HL-60/S4 treated with phorbol 12-myristate 13-acetate at 8.2 ng/mL for 4 days and 3 days (cell line): Measurements from ENCODE around the gene F10.

ENCODE experiments used
- in situ Hi-C: fragments of 300-500 bp; cut with MboI; formaldehyde crosslinking; loops from 2 replicates; pipeline ENCODE4 v1.15.0; 2022; ENCODE audit warnings: low sequenced_read_pairs

F10 gene

DNA sequence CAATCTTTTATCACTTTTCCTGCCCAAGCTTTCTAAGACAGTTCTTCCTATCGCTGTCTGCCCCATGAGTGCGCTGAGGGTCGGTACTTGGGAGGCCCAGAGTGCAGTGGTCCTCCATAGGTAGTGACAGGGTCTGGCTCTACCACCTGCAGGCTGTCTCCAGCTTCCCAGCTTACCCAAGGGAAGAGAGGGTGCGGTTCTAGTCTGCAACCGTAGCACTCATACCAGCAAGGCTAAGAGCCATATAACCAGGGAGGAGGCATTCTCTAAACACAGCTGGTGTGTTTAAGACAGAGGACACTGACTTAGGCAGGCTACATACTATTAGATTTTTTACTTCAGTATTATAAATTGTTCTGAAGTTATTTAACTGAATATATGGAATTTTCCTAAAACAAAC, 44.1 kb downstream of the F10 start:
- in situ Hi-C loops: no loop called here

DNA sequence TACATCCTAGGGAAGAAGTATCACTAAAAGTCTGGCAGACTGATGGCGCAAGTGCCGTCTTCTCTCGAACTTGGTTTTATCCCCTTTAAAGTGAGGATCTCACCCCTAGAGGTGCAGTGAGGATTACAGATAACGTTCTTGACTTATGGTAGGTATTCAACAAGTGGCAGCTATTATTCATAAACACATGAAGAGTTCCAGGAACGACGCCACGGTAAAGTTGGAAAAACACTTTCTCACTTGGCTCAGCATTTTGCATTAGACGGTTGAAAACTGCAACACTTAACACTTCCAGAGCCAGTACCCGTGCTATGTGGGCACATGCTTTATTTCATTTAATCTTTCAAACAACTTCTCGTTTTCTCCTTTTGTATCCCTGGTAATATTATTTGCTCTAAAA, 44.6 kb downstream of the F10 start:
- in situ Hi-C loops: no loop called here

DNA sequence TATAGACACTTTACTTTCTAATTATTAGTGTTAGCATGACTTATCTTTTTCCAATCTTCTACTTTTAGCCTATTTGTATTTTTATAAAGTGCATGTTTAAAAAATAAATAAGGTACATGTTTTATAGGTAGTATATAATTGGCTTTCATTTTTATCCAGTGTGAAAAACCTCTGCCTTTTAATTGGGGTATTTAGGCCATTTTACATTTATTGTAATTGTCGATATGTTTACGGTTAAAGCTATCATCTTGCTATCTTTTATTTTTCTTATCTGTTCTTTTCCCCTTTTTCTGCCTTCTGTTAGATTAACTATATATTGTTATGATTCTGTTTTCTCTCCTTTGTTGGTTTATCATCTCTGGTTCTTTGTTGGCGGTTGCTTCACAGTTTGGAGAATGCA, 45.0 kb downstream of the F10 start:
- in situ Hi-C loops: no loop called here

DNA sequence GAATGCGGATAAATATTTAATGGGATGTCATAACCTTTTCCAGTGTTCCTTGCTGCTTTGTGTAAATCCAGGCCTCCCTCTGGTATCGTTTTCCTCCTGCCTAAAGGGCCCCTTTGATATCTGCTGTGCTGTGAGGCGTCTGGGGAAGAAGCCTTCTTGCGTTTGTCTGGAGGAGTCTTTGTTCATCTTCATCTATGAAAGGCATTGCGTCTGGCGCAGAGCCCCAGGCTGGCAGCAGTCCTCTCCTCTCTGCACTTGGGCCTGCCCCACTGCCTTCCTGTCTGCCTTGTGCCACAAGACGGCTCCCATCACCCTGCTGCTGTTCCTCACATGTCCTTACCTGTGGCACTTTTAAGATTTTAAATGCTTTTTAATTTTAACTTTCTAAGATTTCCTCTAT, 45.6 kb downstream of the F10 start:
- in situ Hi-C loops: no loop called here

DNA sequence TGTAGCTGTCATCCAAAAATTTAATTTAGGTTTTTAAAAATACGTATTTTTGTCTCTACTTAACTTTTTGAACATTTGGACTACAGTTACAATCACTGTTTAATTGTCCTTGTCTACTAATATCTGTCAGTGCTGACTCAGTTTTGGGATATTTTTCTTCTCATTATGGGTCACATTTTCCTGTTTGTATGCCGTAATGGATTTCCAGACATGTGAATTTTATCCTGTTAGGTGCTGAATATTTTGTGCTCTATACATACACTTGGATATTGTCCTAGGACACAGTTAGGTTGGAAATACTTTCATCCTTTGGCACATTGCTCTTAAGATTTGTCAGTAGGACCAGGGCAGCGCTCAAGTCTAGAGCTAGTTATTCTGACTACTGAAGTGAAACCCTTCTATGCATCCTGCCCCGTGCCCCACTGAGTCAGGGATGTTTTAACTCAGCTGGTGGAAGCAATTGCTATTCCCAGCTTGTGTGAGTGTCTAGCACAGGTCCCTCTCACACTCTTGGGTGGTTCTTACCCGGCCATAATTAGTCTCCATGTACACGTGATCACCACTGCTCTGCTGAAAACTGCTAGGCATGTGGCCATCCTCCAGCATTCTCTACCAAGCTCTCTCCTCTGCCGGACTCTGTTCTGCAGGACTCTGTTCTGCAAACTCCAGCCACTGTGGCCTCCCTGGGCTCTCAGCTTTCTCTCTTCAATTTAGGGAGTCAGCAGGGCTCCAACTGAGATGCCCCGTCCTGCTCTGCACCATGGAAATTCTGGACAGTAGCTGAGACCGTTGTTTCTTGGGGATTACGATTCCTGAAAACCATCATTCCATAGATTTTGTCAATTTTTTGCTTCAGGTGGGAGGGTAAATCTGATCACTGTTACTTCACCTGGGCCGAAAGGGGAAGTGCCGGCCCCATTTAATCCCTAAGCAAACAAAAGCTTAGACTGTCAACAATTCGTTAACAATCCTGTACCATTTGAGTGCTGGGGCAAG, 47.0 kb downstream of the F10 start:
- in situ Hi-C loops: no loop called here

DNA sequence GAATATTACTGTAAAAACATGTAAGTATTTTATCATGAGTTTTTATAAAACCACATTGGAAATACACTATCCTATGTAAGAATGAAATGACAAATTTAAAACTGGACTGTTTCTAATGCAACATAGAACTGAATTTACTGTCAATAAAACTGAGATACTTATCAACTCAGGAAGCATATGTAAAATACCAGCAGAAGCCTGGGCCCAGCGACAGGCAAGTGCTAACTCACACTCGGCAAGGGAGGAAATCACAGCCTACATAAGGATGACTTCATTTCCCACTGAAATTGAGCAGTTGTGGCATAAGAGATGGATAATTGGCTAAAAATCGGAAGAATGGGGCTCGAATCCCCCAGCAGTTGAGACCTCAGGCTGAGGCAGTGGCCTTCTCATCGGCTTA, 47.9 kb downstream of the F10 start:
- in situ Hi-C loops: no loop called here

DNA sequence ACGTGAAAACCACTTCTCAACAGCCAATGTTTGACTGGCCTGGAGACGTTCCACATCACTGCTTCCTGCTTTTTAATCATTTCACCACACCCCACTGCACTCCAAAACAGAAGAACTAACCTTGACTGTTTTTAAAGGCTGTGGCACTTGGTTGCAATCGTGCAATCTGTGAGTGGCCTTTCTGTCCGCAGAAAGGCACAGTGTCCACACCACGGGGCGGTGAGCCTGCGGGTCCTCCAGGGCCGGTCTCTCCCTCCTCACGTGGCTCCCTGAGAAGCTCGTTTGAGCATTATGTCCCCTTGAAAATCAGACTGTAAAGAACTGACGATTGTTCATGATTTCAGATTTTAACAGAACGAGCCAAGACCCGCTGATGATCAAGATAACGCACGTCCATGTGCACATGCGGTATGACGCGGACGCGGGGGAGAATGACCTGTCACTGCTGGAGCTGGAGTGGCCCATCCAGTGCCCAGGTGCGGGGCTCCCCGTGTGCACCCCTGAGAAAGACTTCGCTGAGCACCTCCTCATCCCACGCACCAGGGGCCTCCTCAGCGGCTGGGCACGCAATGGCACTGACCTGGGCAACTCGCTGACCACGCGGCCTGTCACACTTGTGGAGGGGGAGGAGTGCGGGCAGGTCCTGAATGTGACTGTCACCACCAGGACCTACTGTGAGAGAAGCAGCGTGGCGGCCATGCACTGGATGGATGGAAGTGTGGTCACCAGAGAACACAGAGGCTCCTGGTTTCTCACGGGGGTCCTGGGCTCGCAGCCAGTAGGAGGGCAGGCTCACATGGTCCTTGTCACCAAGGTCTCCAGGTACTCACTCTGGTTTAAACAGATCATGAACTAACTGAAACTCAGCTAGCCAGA, 48.9 kb downstream of the F10 start:
- in situ Hi-C loops: no loop called here

DNA sequence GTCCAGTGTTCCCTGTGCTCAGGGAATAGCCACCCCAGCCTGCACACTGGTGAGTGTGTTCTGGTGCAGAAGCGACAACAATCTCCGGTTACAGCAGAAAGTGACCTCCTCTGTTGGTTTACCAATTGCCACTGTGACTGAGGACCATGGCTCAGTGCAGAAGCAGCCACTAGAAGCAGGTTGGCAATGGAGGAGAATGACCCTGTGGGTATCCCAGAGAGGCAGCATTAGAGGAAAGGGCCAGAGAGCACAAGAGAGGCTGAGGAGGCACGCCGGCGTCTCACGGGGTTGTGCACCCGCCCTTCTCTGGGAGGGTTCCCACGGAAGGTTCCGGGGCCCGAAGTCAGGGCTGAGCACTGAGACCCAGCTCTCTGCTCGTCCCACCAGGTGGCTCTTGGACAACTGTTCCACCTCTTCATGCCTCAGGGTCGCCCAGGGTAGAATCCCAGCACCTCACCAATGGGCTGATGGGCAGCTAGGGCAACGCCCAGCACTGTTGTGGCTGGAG, 49.9 kb downstream of the F10 start:
- in situ Hi-C loops: no loop called here

DNA sequence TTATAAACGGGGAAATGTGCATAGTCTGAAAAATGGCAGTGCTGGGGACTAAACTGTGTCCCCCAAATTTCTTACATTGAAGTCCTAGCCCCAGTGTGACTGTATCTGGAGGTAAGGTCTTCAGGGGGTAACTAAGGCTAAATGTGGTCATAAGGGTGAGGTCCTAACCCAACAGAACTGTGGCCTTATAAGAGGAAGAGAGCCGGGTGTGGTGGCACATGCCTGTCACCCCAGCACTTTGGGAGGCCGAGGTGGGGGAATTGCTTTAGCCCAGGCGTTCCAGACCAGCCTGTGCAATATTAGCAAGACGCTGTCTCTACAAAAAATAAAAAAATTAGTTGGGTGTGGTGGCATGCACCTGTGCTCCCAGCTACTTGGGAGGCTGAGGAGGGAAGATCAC, 53.7 kb downstream of the F10 start:
- in situ Hi-C loops: no loop called here

DNA sequence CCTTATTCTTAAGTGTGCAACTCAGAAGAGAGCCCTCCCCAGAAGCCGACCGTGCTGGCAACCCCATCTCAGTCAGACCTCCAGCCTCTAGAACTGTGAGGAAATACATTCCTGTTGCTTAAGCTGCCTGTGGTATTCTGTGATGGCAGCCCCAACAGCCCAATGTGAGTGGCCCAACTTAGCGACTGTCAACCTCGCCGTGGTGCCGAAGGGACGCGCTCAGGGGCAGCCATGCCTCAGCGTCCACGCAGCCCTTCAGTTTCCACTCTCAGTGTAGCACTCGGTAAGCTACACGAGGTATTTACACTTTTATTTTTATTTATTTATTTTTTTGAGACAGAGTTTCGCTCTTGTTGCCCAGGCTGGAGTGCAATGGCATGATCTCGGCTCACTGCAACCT, 54.2 kb downstream of the F10 start:
- in situ Hi-C loops: no loop called here

DNA sequence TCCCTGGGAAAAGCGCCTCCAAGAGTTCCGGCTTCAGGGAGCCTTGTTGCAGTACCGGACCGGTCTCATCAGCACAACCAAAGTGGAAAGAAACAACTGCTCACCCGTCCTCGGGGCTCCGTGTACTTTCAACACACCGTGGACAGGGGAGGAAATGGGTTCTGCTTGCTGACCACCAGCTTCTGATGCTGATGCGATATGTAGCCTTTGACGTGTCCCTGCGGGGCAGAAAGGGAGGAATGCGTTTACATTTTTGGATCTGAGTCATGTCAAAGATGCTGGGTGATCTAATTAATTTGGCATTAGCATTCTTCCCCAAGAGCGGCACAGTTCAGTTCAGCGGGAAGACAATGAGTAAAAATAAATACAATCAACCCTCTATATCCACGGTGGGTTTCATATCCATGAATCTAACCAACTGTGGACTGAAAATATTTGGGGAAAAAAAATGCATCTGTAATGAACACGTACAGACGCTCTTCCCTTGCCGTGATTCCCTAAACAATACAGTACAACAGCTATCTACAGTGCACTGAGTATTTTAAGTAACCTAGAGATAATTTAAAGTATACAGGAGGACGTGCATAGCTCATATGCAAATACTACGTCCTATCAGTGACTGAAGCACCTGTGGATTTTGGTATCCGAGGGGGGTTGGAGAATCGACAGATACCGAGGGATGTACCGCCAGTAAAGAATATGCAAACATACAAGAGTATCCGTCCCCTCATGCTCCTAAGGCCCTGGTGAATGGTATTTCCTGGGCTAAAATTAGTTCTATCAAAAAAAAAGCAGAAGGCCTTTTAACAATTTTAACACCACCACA, 55.7 kb downstream of the F10 start:
- in situ Hi-C loops: no loop called here

DNA sequence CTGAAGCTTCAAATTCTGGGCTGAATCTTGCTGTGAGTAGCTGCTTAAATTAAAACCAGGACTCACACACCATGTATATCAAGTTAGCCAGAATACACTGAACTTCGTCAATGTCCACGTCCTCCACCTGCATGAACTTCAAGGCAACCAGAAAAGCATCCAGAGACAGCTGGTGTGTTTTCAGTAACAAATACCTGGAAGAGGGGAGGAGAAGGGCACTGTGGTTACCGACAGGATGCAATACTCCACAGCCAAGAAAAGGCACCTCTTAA, 56.2 kb downstream of the F10 start:
- in situ Hi-C loops: no loop called here

DNA sequence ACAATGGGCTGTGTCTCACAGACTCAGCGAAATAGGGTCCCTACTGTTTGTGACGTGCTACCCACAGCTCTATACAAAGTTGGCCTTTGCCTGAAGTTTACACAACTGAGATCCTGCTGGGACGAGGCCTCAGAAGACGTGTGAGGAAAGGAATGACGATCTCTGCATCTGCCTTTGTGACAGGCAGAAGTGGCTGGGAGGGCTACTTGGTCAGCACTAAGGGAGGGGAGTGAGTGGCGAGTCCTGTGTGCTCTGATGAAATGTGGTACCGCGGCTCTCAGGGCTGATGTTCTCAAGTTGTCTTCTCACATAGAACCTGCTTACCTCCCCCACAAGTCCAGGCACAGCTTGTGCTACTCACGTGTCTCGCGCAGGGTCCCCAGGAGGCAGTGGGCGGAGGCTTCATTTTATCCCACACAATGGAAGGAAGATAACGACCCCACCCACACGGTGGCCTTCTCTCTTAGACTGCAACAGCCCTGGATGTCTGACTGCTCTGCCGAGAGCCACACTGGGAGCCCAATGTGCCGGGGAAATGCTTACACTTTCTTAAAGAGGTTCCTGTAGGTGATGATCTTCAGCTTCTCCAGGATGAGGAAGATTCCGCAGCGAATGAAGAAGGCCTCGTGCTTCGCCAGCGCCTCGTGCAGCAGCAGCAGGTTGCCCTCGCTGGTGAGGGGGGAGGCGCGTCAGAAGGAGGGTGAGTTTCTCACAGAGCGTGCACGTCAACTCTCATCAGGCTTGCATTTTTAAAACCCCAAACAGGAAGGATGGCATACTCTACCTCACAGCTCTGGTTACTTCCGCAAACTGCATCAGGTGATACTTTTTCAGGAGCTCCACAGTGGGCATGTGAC, 57.0 kb downstream of the F10 start:
- in situ Hi-C loops: no loop called here

DNA sequence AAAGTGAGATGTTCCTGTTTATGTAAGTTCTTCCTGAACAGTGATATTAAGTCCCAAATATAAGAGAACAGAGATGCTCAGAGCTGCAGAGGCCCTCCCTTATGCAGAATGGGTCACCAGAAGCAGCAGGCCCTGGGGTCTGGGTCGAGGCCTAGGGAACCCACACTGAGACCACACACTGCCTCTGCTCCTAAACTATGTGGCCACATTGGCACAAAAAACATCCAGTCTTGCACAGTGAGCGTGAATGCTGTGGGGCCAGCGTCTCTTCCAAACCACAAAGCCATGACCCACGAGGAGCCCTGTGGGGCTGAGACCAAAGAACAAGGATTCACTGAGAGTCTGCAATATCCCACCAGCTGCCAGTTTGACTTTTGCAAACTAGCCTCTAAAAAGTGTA, 59.4 kb downstream of the F10 start:
- in situ Hi-C loops: no loop called here

DNA sequence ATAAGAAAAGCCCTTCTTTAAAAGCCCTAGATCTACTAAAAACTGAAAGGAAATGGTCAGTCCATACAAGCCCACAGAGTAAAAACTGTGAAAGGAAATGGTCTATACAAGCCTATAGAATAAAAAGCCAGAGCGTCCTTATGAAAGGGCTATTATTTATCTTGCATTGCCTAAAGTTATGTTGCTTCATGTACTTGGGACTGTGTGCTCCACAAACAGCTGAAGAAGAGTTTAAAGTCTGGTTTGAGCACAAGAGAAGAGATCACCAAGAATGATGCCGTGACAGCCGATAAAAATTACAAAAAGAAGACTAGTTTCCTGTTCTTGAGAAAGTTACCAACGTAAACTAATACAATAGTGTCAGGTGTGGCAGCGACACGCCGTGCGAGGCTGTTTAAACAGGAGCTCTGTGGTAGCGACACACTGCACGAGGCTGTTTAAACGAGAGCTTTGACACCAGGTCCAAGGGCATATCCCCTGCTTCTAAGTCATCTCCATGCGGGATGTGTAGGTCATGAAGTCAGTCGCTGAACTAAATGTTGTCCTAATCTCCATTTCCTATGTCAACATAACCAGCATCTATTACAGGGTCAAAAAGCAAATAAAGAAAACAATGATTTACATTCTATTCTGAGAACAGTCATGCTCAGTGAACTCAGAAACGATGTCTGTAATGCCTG, 61.0 kb downstream of the F10 start:
- in situ Hi-C loops: no loop called here

DNA sequence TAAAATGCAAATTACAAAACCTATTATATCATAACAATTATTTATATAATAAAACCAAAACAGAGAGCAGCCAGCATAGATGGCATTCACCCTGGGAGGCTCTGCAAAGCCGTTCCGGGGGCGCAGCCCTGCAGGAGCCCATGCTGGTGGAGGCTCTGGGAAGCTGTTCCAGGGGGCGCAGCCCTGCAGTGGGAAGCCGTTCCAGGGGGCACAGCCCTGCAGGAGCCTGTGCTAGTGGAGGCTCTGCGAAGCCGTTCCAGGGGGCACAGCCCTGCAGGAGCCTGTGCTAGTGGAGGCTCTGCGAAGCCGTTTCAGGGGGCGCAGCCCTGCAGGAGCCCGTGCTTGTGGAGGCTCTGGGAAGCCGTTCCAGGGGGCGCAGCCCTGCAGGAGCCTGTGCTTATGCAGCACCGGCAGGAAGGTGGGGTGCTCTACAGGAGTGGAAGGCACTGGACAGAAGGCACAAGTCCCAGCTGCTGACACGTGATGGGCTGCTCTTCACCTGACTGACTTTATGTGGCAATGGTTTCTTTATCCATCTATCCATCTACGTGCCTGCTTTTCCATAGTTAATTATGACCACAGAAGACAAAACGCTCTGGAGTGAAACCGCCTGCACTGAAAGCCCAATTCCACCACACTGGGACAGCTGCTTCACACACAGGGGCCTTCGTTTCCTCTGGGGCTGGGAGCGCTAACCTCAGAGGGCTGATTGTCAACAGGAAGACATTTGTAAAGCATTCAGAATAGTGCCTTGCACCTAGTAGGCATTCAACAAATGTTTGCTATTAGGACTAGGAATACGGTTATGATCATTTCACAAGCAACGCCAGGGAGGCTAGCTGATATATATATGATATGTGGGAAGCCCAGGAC, 62.2 kb downstream of the F10 start:
- in situ Hi-C loops: no loop called here

DNA sequence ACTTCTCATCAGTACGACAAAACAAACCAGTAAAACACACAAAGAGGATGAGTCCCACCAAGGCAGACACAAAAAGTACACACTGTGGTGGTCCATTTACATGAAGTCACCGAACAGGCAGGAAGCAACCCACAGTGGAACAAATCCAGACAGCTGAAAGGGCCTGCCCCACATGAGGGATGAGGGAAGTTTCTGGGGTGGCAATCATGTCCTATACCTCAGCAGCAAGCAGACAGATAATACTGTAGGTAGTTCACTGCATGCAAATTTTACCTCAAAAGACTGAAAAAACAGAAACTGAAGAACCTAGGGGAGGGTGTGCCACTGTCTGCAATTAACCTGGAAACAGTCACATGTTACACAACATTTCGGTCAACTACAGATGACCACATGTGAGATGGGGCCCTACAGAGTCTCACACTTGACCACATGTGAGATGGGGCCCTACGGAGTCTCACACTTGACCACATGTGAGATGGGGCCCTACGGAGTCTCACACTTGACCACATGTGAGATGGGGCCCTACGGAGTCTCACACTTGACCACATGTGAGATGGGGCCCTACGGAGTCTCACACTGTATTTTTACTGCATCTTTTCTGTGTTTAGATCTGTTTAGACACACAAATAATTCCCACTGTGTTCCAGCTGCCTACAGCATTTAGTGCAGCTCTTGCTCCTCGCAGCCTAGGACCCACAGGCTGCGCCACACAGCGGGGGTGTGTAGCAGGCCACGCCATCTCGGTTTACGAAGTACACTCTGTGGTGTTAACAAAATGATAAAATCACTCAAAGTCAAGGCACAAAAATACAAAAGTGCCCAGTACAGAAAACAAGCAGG, 63.7 kb downstream of the F10 start:
- in situ Hi-C loops: no loop called here

DNA sequence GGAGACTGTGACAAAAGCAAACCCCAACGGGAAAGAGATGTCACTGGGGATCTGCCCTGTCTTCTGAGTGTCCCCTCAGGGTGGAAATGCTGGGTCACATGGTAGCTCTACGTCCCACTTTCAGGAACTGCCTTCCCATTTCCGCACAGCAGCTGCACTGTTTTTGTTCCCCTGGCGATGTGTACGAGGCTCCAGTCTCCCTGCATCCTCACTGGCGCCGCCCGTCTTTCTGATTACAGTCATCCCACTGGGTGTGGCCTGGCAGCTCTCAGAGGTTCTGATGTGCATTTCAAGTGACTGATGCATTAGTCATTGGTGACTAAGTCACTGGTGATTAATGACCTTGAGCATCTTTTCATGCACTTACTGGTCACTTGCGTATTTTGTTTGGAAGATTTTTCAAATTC, 64.7 kb downstream of the F10 start:
- in situ Hi-C loops: no loop called here
